CD4-positive, CD25-positive, alpha-beta regulatory T cell (primary cell): Measurements from ENCODE around the gene RIOK2. TPM values are rescaled to one million over a fixed set of nuclear protein-coding genes. Genes with fewer than 3 reads are reported as not detected.

Experiments used
- ATAC-seq, 2 donors: fragments of 150-1000 bp; cut with Tn5 transposase; one replicate each; pipeline ENCODE4 v1.10.0; 2021; ENCODE audit warnings: low read depth in 2 of 2, moderate number of reproducible peaks in 2 of 2, moderate library complexity in 1 of 2
- DNase-seq, 3 donors: peaks; one replicate each; pipeline versions ENCODE4 v3.0.0 to v3.0.0-alpha.2; 2012 to 2022; ENCODE audit warnings: mixed read lengths in 1 of 3
- H3K27ac ChIP-seq: one replicate; pipeline ENCODE4 v1.7.0; 2013; ENCODE audit warnings: mild to moderate bottlenecking, low read length; ENCODE audit not compliant: insufficient read depth, poor library complexity, severe bottlenecking
- H3K27me3 ChIP-seq: one replicate; pipeline ENCODE4 v1.7.0; 2013; ENCODE audit warnings: low read length; ENCODE audit not compliant: control insufficient read depth, insufficient read depth
- H3K36me3 ChIP-seq: one replicate; pipeline ENCODE4 v1.7.0; 2013; ENCODE audit warnings: mild to moderate bottlenecking, low read length, moderate library complexity; ENCODE audit not compliant: control insufficient read depth, insufficient read depth
- H3K4me1 ChIP-seq: 2 replicates; pipeline ENCODE4 v1.7.0; 2013; ENCODE audit warnings: mild to moderate bottlenecking, low read length; ENCODE audit not compliant: insufficient read depth, control insufficient read depth, poor library complexity, severe bottlenecking
- H3K4me3 ChIP-seq: one replicate; pipeline ENCODE4 v1.7.0; 2013; ENCODE audit warnings: low read depth, mild to moderate bottlenecking, low read length, moderate library complexity
- H3K9me3 ChIP-seq, 2 experiments: 1 replicate in 1 of 2; 2 replicates in 1 of 2; pipeline ENCODE4 v1.7.0; 2013; ENCODE audit warnings: low read length in 2 of 2, mild to moderate bottlenecking in 1 of 2, moderate library complexity in 1 of 2; ENCODE audit not compliant: control insufficient read depth in 2 of 2
- H3K27ac Mint-ChIP-seq, 3 donors: one replicate each; pipeline ENCODE4 v1.8.0; 2020 to 2022; ENCODE audit warnings: mild to moderate bottlenecking in 3 of 3, mixed read lengths in 3 of 3, moderate library complexity in 2 of 3
- H3K27me3 Mint-ChIP-seq: one replicate; pipeline ENCODE4 v1.8.0; 2022; ENCODE audit warnings: mild to moderate bottlenecking, mixed read lengths
- H3K36me3 Mint-ChIP-seq: one replicate; pipeline ENCODE4 v1.8.0; 2020; ENCODE audit warnings: mixed read lengths
- H3K4me1 Mint-ChIP-seq, 4 donors: one replicate each; pipeline ENCODE4 v1.8.0; 2020 to 2022; ENCODE audit warnings: mixed read lengths in 4 of 4, mild to moderate bottlenecking in 1 of 4
- H3K4me3 Mint-ChIP-seq, 4 donors: one replicate each; pipeline ENCODE4 v1.8.0; 2020 to 2022; ENCODE audit warnings: mild to moderate bottlenecking in 4 of 4, mixed read lengths in 4 of 4, moderate library complexity in 3 of 4
- H3K9me3 Mint-ChIP-seq, 7 donors: one replicate each; pipeline ENCODE4 v1.8.0; 2020 to 2022; ENCODE audit warnings: mixed read lengths in 7 of 7, mild to moderate bottlenecking in 3 of 7, moderate library complexity in 2 of 7
- polyA plus RNA-seq, 4 donors: library from polyadenylated mRNA; unstranded; fragments of 300-500 nt; fragmentation: Illumina TruSeq; gene quantifications; one replicate each; pipeline ENCODE4 v1.2.3, GENCODE V29; 2021
- total RNA-seq: library from RNA; stranded (reverse); gene quantifications from one replicate; pipeline ENCODE4 v1.2.3, GENCODE V29; 2022

Gene RIOK2
- total RNA-seq (22.9 TPM), polyA plus RNA-seq (10 to 100 TPM; 22.9 to 34.3 (median 24.8) TPM)

DNA sequence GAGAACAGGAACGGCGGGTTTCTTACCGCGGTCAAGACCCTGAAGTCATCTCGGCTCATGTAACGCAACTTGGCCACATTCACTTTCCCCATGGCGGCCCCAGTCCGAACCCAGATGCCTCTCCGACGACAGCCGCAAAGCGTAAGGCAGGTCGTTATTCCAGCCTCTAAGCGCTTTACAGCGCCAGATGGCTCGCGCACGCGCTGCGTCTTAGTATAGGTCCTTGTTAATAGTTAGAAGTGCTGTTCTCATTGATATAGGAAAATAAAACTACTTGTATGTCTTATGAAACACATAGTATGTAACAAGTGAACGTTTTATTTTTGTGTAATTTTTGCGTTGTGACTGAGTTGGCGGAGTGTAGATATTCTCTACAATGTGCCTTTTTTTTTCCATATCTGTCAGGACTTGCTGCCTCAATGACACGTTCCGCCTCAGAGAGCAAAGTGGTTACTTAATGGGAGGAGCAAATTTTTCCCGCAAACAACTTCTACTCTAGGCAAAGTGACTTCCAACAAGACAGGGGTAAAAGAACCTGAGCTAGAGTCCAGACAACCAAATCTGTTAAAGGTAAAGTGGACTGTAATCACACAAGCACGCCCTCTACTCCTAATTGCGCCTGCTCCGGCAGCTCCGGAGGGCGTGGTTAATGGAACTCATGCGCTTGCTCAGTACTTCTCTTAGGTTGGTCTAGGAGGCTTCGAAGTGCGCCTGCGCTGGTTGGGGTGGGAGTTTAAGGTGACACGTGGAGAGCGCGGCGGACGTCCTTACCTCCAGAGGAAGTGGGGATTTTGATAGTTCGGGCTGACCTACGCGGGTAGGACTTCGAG is at the start of gene RIOK2:
Gene RIOK2, minus strand, starts transcription at position 148 of the 830 bp plus-strand sequence. Its CDS starts 56 bp downstream, at position 92.
- peaks cover 16 to 48% (median 33%) of the 10 kb centered on the region in 4 donors for H3K4me1 Mint-ChIP-seq
- peak within 1 kb of the TSS; percentile 99 to 100 (median 100) for H3K27ac Mint-ChIP-seq
- ATAC-seq (peak; percentile 91 to 92), DNase-seq (peak; percentile 85 to 97 (median 91))
- Histone ChIP-seq H3K9me3 (no peaks in the 10 kb centered on the region), H3K27me3 (peaks cover 2% of the 10 kb centered on the region), H3K4me1 (peaks cover 24% of the 10 kb centered on the region), H3K36me3 (peaks cover 7% of the 10 kb centered on the region), H3K27ac (peak within 1 kb of the TSS; percentile 97), H3K4me3 (peak within 1 kb of the TSS; percentile 99)
- H3K9me3 Mint-ChIP-seq, result peaks cover 0 to 2% (median 0%) of the 10 kb centered on the region in 7 donors
- H3K36me3 Mint-ChIP-seq, result peaks cover 15% of the 10 kb centered on the region
- H3K27me3 Mint-ChIP-seq, result peaks cover 11% of the 10 kb centered on the region
- peak within 1 kb of the TSS; percentile 91 to 98 (median 94) for H3K4me3 Mint-ChIP-seq

DNA sequence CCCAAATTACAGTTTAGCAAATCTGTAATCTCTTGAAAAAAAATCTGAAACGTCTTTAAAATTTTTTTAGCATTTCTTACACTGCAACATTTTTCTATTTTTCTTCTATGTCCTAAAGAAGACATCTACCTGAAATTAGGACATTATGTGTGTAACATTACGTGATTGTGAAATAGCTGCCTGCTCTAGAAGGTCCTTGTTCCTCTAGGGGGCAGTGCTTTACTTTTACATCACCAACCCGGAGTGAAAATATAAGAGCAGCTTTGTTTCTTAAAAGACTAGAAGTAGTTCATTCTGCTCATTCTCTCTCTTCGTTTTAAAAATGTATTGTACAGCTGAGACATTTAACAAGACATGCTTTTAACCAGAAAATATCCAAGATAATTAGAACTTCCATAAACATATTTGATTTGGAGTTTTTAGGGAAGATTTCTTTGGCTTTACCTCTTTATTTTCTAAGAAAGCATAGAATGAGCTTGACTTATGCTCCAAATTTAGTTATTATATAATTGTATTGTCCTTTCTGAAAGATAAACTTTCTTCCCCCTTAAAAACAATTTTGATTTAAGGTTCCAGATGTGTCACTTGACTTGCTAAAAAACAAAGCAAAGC is 48.1 kb upstream of the RIOK2 start:
- peaks cover 0 to 7% (median 0%) of the 10 kb centered on the region in 7 donors for H3K9me3 Mint-ChIP-seq
- H3K36me3 ChIP-seq, result no peaks in the 10 kb centered on the region
- H3K4me3 ChIP-seq, result no peak overlapping the region
- H3K9me3 ChIP-seq, result no peaks in the 10 kb centered on the region
- peak; percentile 6 to 72 (median 47) for DNase-seq
- H3K4me3 Mint-ChIP-seq, result no peak overlapping the region
- H3K36me3 Mint-ChIP-seq, result peaks cover 5% of the 10 kb centered on the region
- peaks cover 24% of the 10 kb centered on the region for H3K27me3 Mint-ChIP-seq
- H3K4me1 ChIP-seq, result no peaks in the 10 kb centered on the region
- no peak overlapping the region for H3K27ac Mint-ChIP-seq
- H3K27ac ChIP-seq, result no peak overlapping the region
- ATAC-seq, result peak; percentile 42 to 52
- peaks cover 0 to 4% (median 0%) of the 10 kb centered on the region in 4 donors for H3K4me1 Mint-ChIP-seq
- H3K27me3 ChIP-seq, result peaks cover 4% of the 10 kb centered on the region

- no peak overlapping the region for H3K27ac Mint-ChIP-seq
- H3K9me3 ChIP-seq, result no peaks in the 10 kb centered on the region
- H3K27ac ChIP-seq, result no peak overlapping the region
- no peak overlapping the region for H3K4me3 Mint-ChIP-seq
- H3K4me1 ChIP-seq, result no peaks in the 10 kb centered on the region
- peaks cover 0 to 5% (median 0%) of the 10 kb centered on the region in 7 donors for H3K9me3 Mint-ChIP-seq
- peaks cover 4% of the 10 kb centered on the region for H3K27me3 ChIP-seq
- ATAC-seq (no peak), DNase-seq (no peak)
- H3K4me3 ChIP-seq, result no peak overlapping the region
- H3K27me3 Mint-ChIP-seq, result peaks cover 24% of the 10 kb centered on the region
- peaks cover 0 to 4% (median 0%) of the 10 kb centered on the region in 4 donors for H3K4me1 Mint-ChIP-seq
- H3K36me3 Mint-ChIP-seq, result peaks cover under 1% of the 10 kb centered on the region
- no peaks in the 10 kb centered on the region for H3K36me3 ChIP-seq
Measured at GRCh38 chr5:97229688-97230285, 46.7 kb upstream of the RIOK2 start.

GRCh38 chr5:97229196-97229595 is 46.1 kb upstream of the RIOK2 start:
- Histone ChIP-seq H3K4me1 (no peaks in the 10 kb centered on the region), H3K27ac (no peak overlapping the region), H3K27me3 (peaks cover 4% of the 10 kb centered on the region), H3K9me3 (no peaks in the 10 kb centered on the region), H3K4me3 (no peak overlapping the region), H3K36me3 (no peaks in the 10 kb centered on the region)
- no peak for DNase-seq
- H3K36me3 Mint-ChIP-seq, result no peaks in the 10 kb centered on the region
- no peak for ATAC-seq
- no peak overlapping the region for H3K4me3 Mint-ChIP-seq
- H3K9me3 Mint-ChIP-seq, result peaks cover 0 to 2% (median 0%) of the 10 kb centered on the region in 7 donors
- H3K4me1 Mint-ChIP-seq, result peaks cover 0 to 4% (median 0%) of the 10 kb centered on the region in 4 donors
- no peak overlapping the region for H3K27ac Mint-ChIP-seq
- H3K27me3 Mint-ChIP-seq, result peaks cover 24% of the 10 kb centered on the region

GRCh38 chr5:97225222-97225621 is 42.2 kb upstream of the RIOK2 start:
- no peak for ATAC-seq
- H3K4me3 ChIP-seq, result no peak overlapping the region
- no peaks in the 10 kb centered on the region for H3K4me1 Mint-ChIP-seq
- H3K27ac ChIP-seq, result no peak overlapping the region
- DNase-seq, result no peak
- H3K9me3 Mint-ChIP-seq, result no peaks in the 10 kb centered on the region
- no peaks in the 10 kb centered on the region for H3K4me1 ChIP-seq
- no peak overlapping the region for H3K27ac Mint-ChIP-seq
- peaks cover 21% of the 10 kb centered on the region for H3K27me3 Mint-ChIP-seq
- no peaks in the 10 kb centered on the region for H3K9me3 ChIP-seq
- no peaks in the 10 kb centered on the region for H3K36me3 ChIP-seq
- no peaks in the 10 kb centered on the region for H3K36me3 Mint-ChIP-seq
- peaks cover 4% of the 10 kb centered on the region for H3K27me3 ChIP-seq
- no peak overlapping the region for H3K4me3 Mint-ChIP-seq

DNA sequence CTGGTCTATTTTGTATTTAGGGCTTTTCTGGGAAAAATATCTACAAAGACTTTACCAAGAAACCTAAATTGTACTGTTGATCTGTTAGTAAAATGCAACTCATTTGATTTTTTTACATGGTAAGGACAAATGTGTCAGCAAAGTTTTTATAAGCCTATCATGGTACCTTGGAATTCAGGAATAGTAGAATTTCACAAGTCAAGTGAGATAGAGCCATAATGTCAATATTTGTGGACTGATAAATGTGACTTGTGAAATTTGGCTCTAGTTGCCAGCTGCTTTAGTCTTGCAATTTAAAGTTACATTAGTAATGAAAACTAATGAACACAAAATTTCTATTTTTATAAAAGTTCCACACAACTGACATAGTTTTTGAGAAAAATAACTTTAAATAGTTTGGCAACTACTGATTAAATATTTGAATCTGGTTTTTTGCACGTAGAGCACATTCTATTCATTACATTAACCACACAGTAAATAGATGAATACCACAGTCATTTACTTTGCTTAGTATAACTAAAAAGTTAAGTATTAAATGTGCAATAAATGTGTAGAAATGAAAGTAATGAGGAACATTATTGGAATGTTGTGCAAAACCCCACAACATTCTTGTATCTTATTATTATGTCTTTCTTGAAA is 41.2 kb upstream of the RIOK2 start:
- Mint-ChIP-seq H3K27ac (no peak overlapping the region), H3K36me3 (no peaks in the 10 kb centered on the region), H3K9me3 (peaks cover 0 to 2% (median 0%) of the 10 kb centered on the region in 7 donors), H3K4me1 (no peaks in the 10 kb centered on the region), H3K4me3 (no peak overlapping the region), H3K27me3 (peaks cover 12% of the 10 kb centered on the region)
- Histone ChIP-seq H3K27me3 (peaks cover 1% of the 10 kb centered on the region), H3K4me1 (no peaks in the 10 kb centered on the region), H3K36me3 (no peaks in the 10 kb centered on the region), H3K9me3 (no peaks in the 10 kb centered on the region), H3K27ac (no peak overlapping the region), H3K4me3 (no peak overlapping the region)
- DNase-seq, result no peak
- ATAC-seq, result no peak

- no peaks in the 10 kb centered on the region for H3K36me3 Mint-ChIP-seq
- H3K4me3 ChIP-seq, result no peak overlapping the region
Measured at GRCh38 chr5:97223596-97223995, 40.5 kb upstream of the RIOK2 start.

More at GRCh38 chr5:97223596-97223995, 40.5 kb upstream of the RIOK2 start:
- Histone ChIP-seq H3K4me1 (no peaks in the 10 kb centered on the region), H3K27me3 (no peaks in the 10 kb centered on the region), H3K36me3 (no peaks in the 10 kb centered on the region), H3K27ac (no peak overlapping the region), H3K9me3 (no peaks in the 10 kb centered on the region)
- Mint-ChIP-seq H3K27me3 (peaks cover 9% of the 10 kb centered on the region), H3K27ac (no peak overlapping the region), H3K4me1 (no peaks in the 10 kb centered on the region), H3K9me3 (peaks cover 0 to 2% (median 0%) of the 10 kb centered on the region in 7 donors), H3K4me3 (no peak overlapping the region)
- ATAC-seq (no peak), DNase-seq (no peak)
